DOHH2 (cell line): ENCODE measurements around the gene CATSPER3.

Experiments used
- EZH2phosphoT487 ChIP-seq: fragments of 200-600 bp; sonication (generic); IDR thresholded peaks from 2 replicates; pipeline ENCODE4 v1.6.1; 2017; ENCODE audit warnings: borderline replicate concordance, mild to moderate bottlenecking, antibody characterized with exemption, low read length, moderate library complexity, mixed read lengths
- TF ChIP-seq, protein P1 (sequence below): fragments of 200-600 bp; sonication (generic); IDR thresholded peaks from one replicate; pipeline ENCODE4 v1.5.1; 2014; ENCODE audit warnings: antibody characterized with exemption, mild to moderate bottlenecking, low read depth, low read length; ENCODE audit not compliant: poor library complexity, severe bottlenecking

DNA sequence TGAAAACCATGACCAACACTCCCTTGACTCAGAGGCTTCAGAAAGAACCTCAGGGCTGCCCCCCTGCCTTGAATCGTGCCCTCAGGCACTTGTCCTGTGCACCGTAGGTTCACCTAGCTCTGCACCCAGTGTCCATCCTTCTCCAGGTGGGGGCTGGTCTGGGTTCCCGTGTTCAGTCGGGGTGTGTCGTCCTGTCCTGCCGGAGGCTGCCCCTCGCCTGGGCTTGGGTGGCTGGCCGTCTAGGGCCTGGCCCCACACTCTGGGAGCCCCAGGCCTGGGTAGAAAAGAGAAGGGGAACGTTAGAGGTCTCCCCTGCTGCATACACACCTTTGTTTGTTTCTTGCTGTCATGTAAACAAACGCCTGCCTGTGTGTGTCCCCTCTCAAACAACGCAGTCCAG is 29.3 kb downstream of the CATSPER3 start:
- TF ChIP-seq, protein P1, sequence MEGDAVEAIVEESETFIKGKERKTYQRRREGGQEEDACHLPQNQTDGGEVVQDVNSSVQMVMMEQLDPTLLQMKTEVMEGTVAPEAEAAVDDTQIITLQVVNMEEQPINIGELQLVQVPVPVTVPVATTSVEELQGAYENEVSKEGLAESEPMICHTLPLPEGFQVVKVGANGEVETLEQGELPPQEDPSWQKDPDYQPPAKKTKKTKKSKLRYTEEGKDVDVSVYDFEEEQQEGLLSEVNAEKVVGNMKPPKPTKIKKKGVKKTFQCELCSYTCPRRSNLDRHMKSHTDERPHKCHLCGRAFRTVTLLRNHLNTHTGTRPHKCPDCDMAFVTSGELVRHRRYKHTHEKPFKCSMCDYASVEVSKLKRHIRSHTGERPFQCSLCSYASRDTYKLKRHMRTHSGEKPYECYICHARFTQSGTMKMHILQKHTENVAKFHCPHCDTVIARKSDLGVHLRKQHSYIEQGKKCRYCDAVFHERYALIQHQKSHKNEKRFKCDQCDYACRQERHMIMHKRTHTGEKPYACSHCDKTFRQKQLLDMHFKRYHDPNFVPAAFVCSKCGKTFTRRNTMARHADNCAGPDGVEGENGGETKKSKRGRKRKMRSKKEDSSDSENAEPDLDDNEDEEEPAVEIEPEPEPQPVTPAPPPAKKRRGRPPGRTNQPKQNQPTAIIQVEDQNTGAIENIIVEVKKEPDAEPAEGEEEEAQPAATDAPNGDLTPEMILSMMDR = no peak
- no peak for TF ChIP-seq EZH2phosphoT487
